ENCODE data around the gene PTAR1.

PTAR1 gene

DNA sequence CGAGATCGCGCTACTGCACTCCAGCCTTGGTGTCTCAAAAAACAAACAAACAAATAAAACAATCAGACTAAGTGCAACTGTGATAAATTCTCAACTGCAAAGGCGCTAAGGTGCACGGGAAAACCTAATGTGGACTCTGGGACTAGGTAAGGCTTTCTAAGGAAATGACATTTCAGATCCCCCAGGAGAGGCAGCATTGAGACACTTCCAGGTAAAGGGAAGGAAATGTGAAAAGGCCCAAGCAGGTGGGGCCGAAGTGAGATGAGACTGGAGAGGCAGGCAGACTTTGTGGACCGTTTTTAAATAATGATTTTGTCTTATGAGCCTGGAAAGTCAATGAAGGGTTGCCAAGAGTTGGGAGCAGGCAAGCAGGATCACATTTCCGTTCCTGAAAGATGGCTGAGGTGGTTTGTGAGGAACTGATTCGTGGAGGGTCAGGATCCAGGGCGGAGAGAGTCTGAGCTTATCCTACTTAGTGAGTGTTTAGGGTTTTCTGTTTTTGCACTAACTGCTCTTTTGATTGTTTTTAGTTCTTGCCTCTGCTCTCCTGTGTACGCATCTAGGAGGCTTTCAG, 85.6 kb downstream of the PTAR1 start:
- no peak for DNase-seq (ENCODE audit: low read depth in 2 of 2)

DNA sequence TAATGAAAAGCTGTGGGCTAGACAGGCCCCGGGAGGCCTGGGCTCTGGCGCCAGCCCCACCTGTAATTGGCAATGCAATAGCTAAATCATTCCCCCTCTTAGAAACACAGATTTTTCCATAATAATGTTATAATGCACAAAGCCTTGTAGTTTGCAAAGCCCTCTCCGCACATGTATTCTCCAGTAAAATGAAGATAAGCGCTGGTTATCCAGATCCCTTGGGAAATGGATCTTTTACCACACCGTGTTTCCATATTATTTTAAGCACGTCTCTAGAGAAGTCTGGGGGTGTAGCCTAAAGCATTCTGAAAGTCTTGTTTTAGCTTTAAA, 86.5 kb downstream of the PTAR1 start:
- no peak for DNase-seq (ENCODE audit: low read depth in 2 of 2)

DNA sequence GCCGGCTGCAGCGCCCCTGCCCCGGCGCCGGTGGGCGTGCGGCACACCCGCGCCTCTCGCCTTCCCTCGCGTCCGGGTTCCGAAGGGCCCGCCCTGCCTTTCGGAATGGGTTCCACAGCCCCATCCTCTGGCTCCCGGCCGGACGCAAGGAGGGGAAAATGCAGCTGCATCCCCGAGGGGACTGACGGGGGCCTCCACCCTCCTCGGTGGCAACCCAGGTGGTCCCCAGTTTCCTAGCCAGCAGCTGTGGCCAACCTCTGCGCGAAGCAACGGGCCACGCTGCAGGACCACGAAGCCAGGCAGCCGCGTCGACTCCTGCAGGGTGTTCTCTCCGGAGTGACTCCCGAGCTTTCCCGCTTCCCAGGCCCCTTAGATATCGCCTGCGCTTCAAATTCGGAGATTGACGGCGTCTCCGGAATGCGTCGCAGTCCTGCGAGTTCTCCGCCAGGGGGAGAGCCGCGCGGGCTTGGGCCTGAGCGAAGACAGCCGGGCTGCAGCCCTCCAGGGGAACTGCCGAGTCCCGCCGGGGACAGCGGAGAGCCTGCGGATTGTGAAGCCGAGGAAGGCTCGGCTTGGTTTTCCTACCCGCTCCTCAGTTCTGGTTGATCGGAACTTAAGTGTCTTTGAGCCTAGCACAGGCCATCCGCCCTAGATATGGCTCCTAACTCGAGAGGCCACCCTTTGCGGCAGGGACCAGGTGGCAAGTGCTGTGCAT, 87.1 kb downstream of the PTAR1 start:
- peak; percentile 60 to 61 for DNase-seq (ENCODE audit: low read depth in 2 of 2)

DNA sequence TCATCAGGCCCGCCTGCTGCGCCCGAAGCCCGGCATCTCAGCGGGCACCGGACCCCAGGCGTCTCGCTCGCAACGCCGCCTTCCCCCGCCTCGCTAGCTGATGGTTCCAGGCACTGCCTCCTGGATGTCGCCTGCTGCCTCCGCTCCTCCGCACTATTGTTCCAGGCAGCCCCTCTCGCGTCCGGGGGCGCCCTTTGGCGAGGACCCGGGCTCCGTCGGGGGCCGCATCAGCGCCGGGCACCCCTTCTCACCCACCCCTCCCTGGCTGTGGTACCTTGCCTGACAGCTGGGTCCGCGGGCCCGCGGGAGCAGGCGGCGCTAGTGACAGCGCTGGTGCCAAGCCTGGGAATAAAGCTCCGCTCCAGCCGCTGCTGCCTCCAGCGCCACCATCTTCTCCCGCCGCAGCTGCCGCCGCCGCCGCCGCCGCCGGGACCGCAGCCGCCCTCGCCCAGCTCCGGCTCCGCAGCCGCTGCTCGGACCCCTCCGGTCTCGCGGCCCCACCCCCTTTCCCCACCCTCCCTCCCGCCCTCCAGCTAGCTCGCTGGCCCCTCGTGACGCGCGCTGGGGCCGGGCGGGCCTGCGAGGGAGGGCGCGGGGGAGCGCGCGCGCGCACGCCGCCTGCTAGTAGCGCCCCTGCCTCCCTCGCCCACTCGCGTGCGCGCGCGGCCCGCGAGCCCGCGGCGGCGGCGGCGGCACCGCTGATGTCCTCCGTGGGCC, 87.8 kb downstream of the PTAR1 start, which contains the start of gene APBA1:
APBA1 (minus strand) TSS at position 493 of the 717 bp plus-strand sequence.
- DNase-seq (ENCODE audit: low read depth in 2 of 2): peak; percentile 6 to 25

DNA sequence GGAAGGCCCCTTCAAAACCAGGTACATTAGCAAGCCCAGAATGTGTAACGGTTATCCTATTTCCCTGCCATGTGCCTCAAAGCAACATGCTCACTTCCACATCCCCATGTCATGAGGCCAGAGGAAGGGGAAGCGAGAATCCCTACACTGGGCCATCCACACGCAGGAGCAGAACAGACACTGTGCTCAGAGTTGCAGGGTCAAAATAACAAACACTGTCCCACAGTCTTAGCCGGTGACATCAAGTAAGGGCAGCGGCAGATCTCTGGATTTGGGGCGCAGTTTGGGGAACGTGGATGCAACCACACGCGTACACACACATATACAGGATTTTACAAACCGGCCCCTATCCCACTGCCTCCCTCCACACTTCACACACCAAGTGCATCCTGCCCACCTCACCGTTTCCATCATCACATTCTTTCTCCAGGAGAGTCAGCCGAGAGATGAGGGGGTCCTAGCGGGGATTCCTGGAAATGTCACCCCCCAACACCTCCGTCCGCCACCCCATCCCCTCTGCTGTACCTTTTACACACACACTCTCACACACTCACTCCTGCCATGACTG, 88.4 kb downstream of the PTAR1 start:
- DNase-seq (ENCODE audit: low read depth in 2 of 2): no peak

DNA sequence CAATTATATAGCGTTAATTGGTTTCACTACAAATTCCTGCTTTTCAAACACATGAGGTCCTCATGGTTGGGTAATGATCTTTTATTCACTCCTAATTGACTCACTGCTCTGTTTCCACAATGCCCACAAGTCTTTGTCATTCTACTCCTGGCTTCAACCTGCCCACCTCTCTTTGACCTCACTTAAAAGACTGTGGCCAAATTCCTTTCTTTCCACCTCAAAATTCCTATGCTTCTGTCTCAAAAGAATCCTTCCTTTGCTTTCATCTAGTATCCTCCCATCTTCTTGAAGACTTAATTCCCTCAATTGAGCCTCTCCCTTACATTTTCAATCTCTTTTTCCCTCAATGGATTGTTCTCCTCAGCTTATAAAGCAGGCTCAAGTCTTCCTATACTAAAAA, 92.5 kb downstream of the PTAR1 start:
- no peak for DNase-seq (ENCODE audit: low read depth in 2 of 2)

DNA sequence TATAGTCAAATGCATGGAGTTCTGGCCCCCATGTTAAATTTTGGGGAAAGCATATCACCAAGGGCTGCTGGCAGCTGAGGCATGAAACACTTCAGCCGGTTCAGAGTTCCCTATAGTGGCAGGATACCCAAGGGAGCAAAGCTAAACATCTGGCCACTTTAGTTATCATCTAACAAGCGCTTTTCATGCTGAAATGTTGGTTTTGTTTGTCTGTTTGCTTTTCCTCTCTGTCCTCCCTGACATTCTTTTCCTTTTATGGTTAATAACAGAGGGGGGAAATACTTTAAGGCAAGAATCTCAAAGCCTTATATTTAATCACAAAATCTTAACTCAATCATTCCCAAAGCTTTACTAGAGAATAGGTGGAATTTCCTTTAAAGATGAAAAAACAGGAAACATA, 99.5 kb downstream of the PTAR1 start:
- no peak for DNase-seq (ENCODE audit: low read depth in 2 of 2)
